Measurements from ENCODE around the gene THRB.
A peak's percentile ranks its signal among the peaks of the same experiment; 100 is the strongest.

The THRB gene

GRCh38 chr3:24494618-24495325, at the start of gene THRB:
Gene THRB, minus strand, starts transcription at chr3:24494850.
- peak; percentile 23 for DNase-seq

DNA sequence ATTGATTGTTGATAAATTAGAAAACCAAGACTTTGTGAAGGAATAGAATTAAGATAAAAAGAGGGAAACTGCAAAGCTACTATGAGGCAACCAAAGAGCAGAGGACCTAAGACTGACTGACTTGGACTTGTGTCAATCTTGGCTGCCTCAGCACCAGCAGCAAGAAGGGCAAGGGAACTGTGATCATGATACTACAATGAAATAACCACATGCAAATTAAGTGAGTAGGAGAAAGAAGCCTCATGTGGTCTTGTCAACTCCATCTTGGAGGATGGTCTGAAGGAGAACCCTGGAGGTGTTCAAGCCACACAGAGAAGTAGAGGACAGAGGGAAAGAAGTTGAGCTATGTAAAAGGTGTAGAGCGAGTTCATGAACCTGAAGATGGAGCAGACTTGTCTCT, 47.3 kb upstream of the THRB start:
- no peak for DNase-seq

DNA sequence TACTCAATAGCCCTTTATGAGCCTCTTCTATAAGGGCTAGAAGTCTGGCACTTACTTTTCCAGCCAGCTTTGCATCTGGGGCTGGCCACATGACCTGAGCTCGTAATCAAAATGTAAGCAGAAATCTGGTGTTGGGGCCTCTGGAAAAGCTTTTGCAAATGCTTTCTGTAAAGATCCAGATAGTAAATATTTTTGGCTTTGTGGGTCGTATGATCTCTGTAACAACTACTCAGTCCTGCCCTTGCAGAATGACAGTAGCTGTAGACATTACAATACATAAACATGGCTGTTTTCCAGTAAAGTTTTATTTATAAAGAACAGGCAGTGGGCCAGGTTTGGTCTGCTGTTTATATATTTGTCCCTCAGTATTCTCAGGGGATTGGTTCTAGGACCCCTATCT, 46.2 kb upstream of the THRB start:
- DNase-seq: no peak

GRCh38 chr3:24539699-24540098, 45.0 kb upstream of the THRB start:
- no peak for DNase-seq

GRCh38 chr3:24538891-24539290, 44.2 kb upstream of the THRB start:
- no peak for DNase-seq

DNA sequence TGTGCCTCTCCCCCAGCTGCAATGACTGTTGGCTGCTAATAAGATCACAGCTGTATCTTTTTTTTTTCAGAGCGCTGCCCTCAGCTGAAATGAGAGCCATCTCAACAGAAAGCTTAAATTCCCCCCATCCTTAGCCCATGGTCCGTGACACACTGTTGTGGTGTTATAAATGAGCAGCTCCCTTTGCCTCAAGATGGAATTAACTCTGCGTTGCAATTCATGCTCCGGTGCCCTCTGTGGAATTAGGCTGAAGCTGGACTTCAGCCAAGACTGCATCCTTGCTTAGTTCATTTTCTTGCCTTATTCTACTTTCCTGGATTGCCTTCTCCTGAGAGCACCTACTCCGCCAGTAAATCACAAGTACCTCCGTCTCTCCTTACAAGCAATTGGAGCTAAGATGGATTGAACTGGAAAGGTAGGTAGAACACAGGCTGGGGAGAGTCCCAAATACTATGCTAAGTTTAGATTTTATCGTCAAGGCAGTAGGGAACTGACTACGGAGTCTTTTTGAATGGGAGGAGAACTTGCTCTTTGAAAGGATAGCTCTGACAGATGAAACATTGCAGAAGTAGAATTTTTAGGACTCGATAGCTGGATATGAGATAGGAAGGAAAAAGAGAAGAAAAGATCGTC, 39.0 kb upstream of the THRB start:
- no peak for DNase-seq

DNA sequence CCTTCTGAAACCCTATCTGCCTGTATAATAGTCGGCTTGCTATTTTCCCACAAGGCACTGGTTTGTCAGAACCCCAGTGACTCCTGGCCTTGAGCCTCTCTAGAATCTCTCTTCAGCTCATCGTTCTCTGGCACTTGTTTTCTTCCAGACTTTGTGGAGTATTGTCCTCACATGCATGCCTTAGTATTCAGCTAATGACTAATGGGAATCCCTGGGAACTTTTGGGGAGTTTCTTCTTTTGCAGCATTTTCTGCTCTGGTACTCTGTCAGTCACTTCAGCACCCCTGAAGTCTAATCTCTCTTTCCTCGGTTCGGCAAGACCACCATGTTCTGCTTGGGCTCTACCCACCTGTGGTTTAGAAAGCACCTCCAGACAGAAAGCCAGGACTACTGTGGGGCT, 35.8 kb upstream of the THRB start:
- DNase-seq: no peak

DNA sequence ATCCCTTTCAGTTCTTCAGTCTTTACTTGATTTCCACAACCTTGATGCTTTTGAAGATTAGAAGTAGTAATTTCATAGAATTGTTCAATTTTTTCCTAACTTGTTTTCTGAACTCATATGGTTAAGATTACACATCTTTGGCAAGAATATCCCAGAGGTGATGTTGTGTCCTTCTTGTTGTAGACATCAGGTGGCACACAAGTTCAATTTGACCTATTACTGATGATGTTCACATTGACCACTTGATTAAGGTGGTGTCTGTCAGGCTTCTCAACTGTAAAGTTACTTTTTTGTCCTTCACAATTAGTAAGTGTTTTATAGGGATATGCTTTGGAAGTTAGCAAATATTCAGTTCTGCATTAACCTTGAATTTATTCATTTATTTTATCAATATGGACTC, 34.6 kb upstream of the THRB start:
- no peak for DNase-seq

DNA sequence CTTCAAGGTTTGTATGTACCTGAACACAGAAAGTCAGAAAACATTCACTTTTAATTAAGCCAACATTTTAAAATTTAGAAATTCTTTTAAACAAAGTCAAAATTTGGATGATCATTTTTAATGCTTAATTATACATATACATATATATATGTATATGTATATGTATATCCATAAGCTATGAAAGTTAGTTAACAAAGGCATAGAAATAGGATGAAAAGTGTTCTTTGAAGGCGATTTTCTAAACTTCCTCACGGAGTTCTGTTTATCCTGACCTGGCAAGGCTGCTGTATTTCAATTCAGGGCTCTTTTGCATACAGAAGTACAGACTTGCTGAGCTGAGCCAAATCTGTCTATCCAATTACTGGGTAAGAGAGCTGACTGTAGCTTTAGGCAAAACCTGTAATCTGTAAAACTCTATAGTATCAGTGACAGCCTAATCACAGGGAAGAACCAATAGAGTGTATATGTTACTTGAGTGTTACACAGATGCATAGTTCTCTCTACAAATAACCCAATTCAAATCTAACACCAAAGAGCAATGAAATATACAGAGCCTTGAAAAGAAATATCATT, 32.1 kb upstream of the THRB start:
- DNase-seq: no peak

DNA sequence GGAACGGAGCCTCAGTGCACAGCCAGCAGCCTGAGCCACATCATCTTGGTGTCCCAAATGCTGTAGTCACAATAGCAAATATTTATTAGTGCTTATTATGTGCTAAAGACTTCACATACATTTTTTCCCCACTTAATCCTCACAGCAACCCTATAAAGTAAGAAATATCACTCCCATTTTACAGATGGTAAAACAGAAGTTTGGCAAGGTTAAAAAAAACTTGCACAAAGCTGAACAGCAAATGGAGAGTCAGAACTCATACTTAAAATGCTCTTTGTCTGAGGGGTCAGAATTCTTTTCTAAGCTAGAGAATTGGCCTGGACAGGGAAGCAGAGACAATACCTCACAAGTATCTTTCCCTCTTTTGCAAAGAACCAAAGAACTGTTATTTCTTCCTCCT, 30.9 kb upstream of the THRB start:
- DNase-seq: no peak

DNA sequence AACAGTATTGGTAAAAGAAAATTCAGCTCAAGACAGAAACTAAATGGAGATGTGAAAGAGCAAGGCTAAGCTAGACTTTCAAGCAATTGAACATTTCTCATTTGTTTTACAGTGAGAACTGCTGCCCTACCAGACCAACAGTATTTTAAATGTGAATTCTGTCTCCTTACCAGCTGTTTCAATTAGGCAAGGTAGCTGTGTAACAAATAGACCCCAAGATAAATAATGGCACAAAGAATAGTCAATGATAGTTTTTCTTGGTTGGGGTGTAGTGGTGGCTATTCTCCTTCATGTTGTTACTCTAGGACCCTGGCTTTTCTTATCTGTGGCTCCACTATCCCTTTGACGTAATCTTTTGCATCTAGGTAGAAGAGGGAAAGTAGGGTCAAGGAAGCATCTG, 30.4 kb upstream of the THRB start:
- DNase-seq: no peak

GRCh38 chr3:24523988-24524727, 29.5 kb upstream of the THRB start:
- peak; percentile 74 for DNase-seq

DNA sequence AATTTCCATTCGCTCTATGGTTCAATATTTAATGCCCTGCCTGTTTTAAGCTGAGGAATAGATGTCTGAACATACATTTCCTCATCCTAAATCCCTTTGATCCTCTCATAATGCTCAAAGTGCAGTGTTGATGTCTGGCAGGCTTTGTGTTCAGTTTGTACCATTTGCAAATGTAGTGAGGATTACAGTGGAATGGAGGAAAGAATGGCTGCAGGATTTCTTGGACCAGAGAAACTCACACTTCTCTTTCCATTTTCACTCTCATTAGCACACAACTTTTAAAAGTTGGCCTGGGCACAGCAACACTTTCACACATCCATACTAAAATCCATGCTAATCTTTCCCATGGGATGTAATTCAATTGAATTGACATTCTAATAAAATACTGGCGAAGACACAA, 28.6 kb upstream of the THRB start:
- DNase-seq: no peak

DNA sequence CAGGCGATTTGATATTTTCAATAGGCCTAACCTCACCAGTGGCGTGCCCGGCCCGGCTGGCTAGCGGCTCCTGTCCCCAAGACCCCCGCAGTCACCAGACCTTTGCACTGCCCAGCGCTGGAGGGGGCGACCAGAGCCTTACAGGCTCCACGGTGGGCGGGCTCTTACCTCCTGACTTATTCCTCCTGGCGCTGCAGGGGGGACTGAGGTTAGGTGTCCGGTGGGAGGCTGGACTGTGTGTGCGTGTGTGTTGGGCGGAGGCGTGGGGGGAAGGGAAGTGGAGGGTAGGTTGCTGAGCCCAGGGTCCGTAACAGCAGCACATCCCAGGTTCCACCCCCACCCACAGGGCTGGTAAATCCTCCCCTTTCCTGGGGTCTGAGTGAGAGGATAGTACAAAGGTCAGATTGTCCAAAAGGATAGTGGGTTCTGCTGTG, 27.5 kb upstream of the THRB start:
- DNase-seq: no peak

- no peak for DNase-seq
These were observed 26.9 kb upstream of the THRB start for GRCh38 chr3:24521420-24522145.

DNA sequence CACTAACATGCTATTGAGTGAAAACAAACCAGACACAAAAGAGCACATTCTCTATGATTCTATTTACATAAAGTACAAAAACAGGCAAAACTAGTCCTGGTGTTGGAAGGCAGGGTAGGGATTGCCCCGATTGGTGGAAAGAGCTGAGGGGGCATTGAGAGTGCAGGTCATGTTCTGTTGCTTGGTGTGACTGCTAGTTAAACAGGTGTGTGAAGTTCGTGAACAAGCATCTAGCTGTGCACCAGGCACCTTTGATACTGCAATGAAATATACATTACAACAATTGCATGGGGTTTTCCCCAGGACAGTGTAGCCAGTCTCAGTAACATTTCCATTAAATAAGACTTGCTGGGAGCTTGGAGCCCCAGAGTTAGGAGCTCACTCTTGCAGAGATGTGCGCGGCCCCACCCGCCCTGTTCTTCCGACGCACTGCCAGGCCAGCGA, 26.3 kb upstream of the THRB start:
- no peak for DNase-seq

DNA sequence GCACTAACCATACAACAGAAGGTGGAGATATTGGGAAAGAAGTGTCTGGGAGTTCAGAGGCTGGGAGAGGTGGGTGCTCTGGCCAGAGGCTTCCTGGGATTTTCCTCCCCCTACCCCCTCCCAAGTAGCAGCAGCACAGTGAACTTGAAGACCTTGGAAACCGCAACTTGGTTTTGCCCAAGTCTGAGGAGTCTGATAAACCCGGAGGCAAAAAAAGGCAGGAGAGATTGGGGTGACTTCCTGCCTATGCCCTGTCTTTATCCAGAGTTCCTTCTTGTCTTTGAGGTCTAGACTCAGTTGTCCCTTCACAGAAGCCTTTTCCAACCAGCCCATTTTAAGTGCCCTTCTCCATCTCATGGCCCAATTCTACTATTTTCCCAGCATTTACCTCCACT, 25.4 kb upstream of the THRB start:
- no peak for DNase-seq

- DNase-seq: no peak
These were observed 24.9 kb upstream of the THRB start for GRCh38 chr3:24519368-24520100.

GRCh38 chr3:24518990-24519367, 24.3 kb upstream of the THRB start:
- DNase-seq: no peak

DNA sequence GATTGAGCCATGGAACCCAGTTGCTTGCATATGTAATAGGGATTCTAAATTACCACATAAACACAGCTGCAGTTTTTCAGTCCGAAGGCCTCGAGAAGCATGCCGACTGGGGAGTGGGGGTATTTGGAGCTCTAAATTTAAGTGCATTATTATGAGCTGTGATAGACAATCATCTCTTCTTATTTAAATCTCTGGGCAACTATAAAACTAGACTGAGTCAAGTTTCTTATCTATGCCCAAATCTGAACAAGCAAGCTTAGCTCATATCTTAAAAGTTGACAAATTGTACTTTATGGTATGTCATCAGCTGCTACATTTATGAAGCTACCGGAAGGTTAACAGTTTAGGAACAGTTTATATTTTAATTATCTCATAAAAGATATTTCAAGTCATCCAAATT, 19.5 kb upstream of the THRB start:
- no peak for DNase-seq

- no peak for DNase-seq
These were observed 18.8 kb upstream of the THRB start for GRCh38 chr3:24513463-24513862.

DNA sequence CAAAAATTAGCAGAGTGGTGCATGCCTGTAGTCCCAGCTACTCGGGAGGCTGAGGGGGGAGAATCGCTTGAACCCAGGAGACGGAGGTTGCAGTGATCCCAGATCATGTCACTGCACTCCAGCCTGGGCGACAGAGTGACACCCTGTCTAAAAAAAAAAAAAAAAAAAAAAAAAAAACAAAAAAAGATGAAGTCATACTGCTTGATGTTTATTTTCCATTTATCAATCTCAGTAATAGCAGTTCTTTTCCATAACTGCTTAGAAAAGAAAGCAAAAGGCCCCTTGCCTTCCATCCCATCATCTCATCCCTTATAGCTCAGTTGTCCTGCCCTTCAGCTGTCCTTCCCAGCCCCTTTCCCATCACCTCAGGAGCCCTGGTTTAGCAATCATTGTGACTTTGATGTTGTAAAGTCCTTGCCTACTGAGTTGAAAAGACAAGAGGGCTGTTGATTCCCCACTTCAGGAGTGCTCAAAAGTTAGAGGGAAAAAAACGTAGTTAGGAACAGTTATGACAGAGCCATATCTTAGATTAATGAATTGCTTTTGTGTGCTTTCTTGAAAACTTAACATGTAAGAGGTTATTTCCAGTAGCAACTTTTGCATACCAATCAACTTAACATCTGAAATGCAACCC, 18.0 kb upstream of the THRB start:
- no peak for DNase-seq
